ENCODE measurements around the gene C14orf132. TPM values are rescaled to one million over a fixed set of nuclear protein-coding genes. Genes with fewer than 3 reads are reported as not detected.

C14orf132 gene
- total RNA-seq, 2 donors from 2014 or later: 70.8 to 122 TPM

GRCh38 chr14:96121660-96122395, 82.7 kb downstream of the C14orf132 start:
- DNase-seq (ENCODE audit: low spot score): no peak
- intact Hi-C loops (cut with DNase I): no loop called here

GRCh38 chr14:96122496-96122895, 83.3 kb downstream of the C14orf132 start:
- intact Hi-C loops (cut with DNase I): no loop called here
- no peak for DNase-seq (ENCODE audit: low spot score)

- intact Hi-C loops (cut with DNase I): no loop called here
- DNase-seq (ENCODE audit: low spot score): no peak
These were observed 86.4 kb downstream of the C14orf132 start for GRCh38 chr14:96125536-96125935.

DNA sequence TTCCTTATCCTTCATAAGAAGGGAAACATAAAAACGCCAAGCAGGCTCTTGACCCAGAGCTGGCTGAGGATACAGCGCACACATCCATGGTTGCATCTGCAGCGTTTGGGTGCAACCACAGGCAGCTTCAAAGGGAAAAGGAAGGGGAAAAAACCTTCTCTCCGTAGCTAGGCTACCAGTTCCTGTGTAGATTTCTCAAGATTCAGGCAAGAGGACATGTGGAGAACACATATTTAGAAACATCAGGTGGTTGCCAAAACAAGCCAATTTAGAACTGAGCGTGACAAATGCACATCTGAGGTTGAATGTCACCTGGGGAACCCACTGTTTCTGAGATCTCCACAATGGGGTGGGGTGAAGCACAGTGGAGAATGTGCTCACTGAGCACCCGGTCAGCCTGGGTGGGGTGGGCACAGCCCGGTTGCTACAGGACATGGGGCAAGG, 87.2 kb downstream of the C14orf132 start:
- DNase-seq (ENCODE audit: low spot score): no peak

GRCh38 chr14:96126783-96127271, 87.7 kb downstream of the C14orf132 start:
- intact Hi-C loops (cut with DNase I): no loop called here
- no peak for DNase-seq (ENCODE audit: low spot score)

More for the DNA sequence above, 87.2 kb downstream of the C14orf132 start:
- intact Hi-C loops (cut with DNase I): no loop called here

GRCh38 chr14:96129128-96129736, 90.1 kb downstream of the C14orf132 start:
- no peak for DNase-seq (ENCODE audit: low spot score)
- intact Hi-C loops (cut with DNase I): no loop called here

DNA sequence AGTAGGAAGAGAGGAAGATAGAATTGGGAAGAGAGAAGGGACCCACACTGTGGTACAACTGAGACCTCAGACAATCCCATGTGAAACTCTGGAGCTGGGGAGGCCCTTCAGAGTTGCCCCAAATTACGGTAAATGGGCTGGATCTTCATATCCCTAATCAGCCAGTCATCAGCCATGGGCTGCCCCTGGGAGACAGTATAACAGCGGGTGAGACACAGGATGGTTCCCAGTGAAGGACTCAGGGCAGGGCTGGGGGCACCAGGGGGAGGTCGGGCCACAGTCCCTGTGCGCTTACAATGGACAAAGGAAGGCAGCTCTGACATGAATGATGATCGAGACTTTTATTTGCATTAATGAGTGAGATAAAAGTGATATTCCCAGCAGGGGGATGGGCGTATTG, 91.2 kb downstream of the C14orf132 start:
- DNase-seq (ENCODE audit: low spot score): no peak
- intact Hi-C loops (cut with DNase I): no loop called here

DNA sequence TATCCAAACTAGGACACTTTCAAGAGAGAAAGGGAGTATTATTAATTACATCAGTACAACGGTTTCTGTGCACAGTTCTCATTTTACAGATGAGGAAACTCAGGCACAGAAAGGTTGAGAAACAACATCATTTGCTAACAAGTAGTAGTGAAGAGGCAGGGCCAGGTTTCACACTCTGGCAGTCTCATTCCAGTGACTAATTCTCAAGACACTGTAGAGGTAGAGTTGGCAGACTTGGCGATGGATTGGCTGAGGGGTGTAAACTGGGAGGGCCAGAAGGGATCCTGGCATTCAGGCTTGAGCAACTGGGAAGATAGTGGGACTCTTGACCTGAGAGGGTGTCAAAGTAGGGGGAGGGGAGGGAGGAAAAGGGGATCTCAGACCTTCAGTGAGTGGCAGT, 91.7 kb downstream of the C14orf132 start:
- no peak for DNase-seq (ENCODE audit: low spot score)
- intact Hi-C loops (cut with DNase I): no loop called here

- DNase-seq (ENCODE audit: low spot score): no peak
- intact Hi-C loops (cut with DNase I): no loop called here
These were observed 92.7 kb downstream of the C14orf132 start for GRCh38 chr14:96131836-96132235.

DNA sequence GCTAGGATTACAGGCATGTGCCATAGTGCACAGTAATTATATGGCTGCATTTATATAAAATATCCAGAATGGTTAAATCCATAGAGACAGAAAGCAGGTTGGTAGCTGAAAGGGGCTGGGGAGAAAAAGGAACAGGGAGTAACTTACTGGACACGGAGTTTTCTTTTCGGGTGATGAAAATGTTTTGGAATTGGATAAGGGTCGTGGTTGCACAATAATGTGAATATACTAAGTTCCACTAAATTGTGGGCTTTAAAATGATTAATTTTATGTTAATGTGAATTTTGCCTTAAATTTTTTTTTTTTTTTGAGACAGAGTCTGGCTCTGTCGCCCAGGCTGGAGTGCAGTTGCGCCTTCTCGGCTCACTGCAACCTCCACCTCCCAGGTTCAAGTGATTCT, 95.3 kb downstream of the C14orf132 start:
- intact Hi-C loops (cut with DNase I): no loop called here
- DNase-seq (ENCODE audit: low spot score): no peak

GRCh38 chr14:96135285-96135684, 96.1 kb downstream of the C14orf132 start:
- intact Hi-C loops (cut with DNase I): no loop called here
- DNase-seq (ENCODE audit: low spot score): no peak

- intact Hi-C loops (cut with DNase I): no loop called here
- no peak for DNase-seq (ENCODE audit: low spot score)
These were observed 97.3 kb downstream of the C14orf132 start for GRCh38 chr14:96136371-96137005.

GRCh38 chr14:96138241-96138640, 99.1 kb downstream of the C14orf132 start:
- intact Hi-C loops (cut with DNase I): no loop called here

DNA sequence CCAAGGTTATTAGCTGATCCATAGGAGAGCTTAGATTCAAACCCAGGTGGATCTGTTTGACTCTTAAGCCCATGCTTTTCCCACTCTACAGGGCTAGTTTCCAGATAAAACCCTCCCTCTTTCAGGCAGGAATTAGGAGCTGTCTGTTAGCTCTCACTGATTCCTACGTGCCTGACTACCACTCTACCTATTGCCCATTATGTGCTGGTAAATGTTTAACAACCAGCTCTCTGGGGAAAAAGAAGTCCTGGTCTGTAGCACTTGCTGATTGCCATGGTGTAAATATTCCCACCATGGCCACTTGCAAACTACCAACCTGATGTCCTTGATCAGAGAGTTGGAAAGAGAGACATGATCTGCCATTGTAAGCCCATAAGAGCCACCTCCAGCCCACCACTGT, 100.0 kb downstream of the C14orf132 start:
- no peak for DNase-seq (ENCODE audit: low spot score)
- intact Hi-C loops (cut with DNase I): no loop called here

More at GRCh38 chr14:96138241-96138640, 99.1 kb downstream of the C14orf132 start:
- peak; percentile 35 for DNase-seq (ENCODE audit: low spot score)

DNA sequence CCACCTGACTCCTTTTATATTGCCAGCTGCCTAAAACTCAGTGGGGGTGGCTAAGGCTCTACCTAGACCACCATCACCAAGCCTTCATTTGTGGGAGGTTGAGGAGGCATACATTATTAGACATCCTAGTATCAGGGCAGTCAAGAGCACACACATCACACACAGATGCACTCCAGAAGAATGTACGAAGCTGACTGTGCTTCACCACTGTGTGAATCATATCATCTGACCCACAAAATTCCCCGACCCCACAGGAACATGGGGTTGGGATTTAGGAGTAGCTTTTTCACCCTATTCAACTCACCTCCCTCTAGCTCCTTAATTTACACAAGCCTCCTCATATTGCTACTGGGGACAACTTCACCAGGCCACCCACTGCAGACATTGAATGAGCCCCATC, 100.7 kb downstream of the C14orf132 start:
- no peak for DNase-seq (ENCODE audit: low spot score)
- intact Hi-C loops (cut with DNase I): no loop called here

DNA sequence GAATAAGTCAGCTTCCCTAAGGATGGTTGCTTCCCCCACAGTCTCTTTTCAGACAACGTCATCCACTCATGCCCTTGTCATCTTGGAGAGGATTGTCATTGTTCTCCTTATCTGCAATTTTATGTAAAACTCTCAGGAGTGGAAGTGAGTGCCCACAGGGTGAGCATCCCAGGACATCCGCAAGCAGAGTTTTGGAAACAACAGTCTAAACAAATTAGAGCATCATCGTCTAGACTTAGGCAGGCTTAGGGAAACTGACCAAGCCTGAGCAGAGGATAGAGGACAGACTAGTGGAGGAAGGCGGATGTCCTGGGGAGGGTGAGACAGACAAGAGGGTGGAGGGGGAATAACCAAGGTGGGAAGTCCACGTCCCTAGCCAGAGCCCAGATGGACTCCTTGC, 101.8 kb downstream of the C14orf132 start:
- DNase-seq (ENCODE audit: low spot score): no peak
- intact Hi-C loops (cut with DNase I): no loop called here
